Measurements from ENCODE around the gene OR5AR1. TPM values are rescaled to one million over a fixed set of nuclear protein-coding genes. Genes with fewer than 3 reads are reported as not detected.

The OR5AR1 gene
- total RNA-seq, 1 experiment from 2014 or later = not detected

GRCh38 chr11:56637500-56637899 lies 26.0 kb upstream of the OR5AR1 start:
- ATAC-seq = no peak
- no peaks in the 10 kb centered on the region for H4K20me1 ChIP-seq (ENCODE audit: insufficient read depth)
- H3K9me2 ChIP-seq (ENCODE audit: insufficient read depth) = no peaks in the 10 kb centered on the region
- BruUV-seq (replicated peaks) = no TSS peak
- no peak overlapping the region for H3K4me2 ChIP-seq (ENCODE audit: low read length)
- intact Hi-C loops (cut with micrococcal nuclease) = no loop called here
- peaks cover 3 to 19% of the 10 kb centered on the region in 2 experiments; a peak in 2 of 4 replicates for H3K9me3 ChIP-seq (ENCODE audit: control insufficient read depth in 1 of 2, insufficient read depth in 1 of 2, low read depth in 1 of 2, low read length in 2 of 2)
- ChIA-PET RAD21 (ENCODE audit: low non-redundant PET in 1 of 2, low total read pairs in 2 of 2, uncharacterized antibody in 2 of 2, unreplicated experiment in 2 of 2) (no interaction called here), POLR2A (no interaction called here), CTCF (no interaction called here)
- no peaks in the 10 kb centered on the region for H3K79me2 ChIP-seq (ENCODE audit: insufficient read depth, low read length)
- H2AFZ ChIP-seq (ENCODE audit: low read depth, low read length, poor library complexity, severe bottlenecking) = no peak overlapping the region
- H3K27me3 ChIP-seq (ENCODE audit: insufficient read depth, low read length) = no peaks in the 10 kb centered on the region
- TF ChIP-seq EZH2 (IDR thresholded peaks at IDR 0.05) = no peak
- no peak for TF ChIP-seq SRF (IDR thresholded peaks at IDR 0.05; ENCODE audit: low read depth)
- TF ChIP-seq SIN3A (IDR thresholded peaks at IDR 0.05; ENCODE audit: low read depth) = no peak
- no peak for TF ChIP-seq YY1 (IDR thresholded peaks at IDR 0.05; ENCODE audit: extremely low read depth, insufficient replicate concordance, low read depth, low read length)
- TF ChIP-seq CEBPB (IDR thresholded peaks at IDR 0.05; ENCODE audit: low read depth) = no peak
- TF ChIP-seq, protein P1, sequence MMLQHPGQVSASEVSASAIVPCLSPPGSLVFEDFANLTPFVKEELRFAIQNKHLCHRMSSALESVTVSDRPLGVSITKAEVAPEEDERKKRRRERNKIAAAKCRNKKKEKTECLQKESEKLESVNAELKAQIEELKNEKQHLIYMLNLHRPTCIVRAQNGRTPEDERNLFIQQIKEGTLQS (IDR thresholded peaks at IDR 0.05) = no peak
- TF ChIP-seq ELF1 (IDR thresholded peaks at IDR 0.05; ENCODE audit: borderline replicate concordance, low read depth) = no peak
- TF ChIP-seq POLR2AphosphoS5 (IDR thresholded peaks at IDR 0.05; ENCODE audit: low read depth, low read length) = no peak
- no peak for TF ChIP-seq POLR2A (IDR thresholded peaks at IDR 0.05; ENCODE audit: borderline replicate concordance, extremely low read depth, insufficient read depth, insufficient read length)
- no peak for TF ChIP-seq TCF7L2 (IDR thresholded peaks at IDR 0.05; ENCODE audit: borderline replicate concordance, extremely low read depth, insufficient read depth, insufficient read length)
- TF ChIP-seq, protein P2, sequence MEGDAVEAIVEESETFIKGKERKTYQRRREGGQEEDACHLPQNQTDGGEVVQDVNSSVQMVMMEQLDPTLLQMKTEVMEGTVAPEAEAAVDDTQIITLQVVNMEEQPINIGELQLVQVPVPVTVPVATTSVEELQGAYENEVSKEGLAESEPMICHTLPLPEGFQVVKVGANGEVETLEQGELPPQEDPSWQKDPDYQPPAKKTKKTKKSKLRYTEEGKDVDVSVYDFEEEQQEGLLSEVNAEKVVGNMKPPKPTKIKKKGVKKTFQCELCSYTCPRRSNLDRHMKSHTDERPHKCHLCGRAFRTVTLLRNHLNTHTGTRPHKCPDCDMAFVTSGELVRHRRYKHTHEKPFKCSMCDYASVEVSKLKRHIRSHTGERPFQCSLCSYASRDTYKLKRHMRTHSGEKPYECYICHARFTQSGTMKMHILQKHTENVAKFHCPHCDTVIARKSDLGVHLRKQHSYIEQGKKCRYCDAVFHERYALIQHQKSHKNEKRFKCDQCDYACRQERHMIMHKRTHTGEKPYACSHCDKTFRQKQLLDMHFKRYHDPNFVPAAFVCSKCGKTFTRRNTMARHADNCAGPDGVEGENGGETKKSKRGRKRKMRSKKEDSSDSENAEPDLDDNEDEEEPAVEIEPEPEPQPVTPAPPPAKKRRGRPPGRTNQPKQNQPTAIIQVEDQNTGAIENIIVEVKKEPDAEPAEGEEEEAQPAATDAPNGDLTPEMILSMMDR (IDR thresholded peaks at IDR 0.05 in 2 of 3, conservative IDR thresholded peaks at IDR 0.05 in 1 of 3; ENCODE audit: borderline replicate concordance in 1 of 3, insufficient read depth in 1 of 3, low read depth in 2 of 3, low read length in 2 of 3) = no peak
- TF ChIP-seq MAX (IDR thresholded peaks at IDR 0.05) = no peak
- TF ChIP-seq SP1 (IDR thresholded peaks at IDR 0.05; ENCODE audit: low read depth) = no peak
- no peak for TF ChIP-seq EZH2phosphoT487 (IDR thresholded peaks at IDR 0.05; ENCODE audit: borderline replicate concordance)
- TF ChIP-seq FOSL1 (IDR thresholded peaks at IDR 0.05; ENCODE audit: low read depth) = no peak
- no peak for TF ChIP-seq ZBTB33 (IDR thresholded peaks at IDR 0.05; ENCODE audit: extremely low read depth, insufficient replicate concordance, low read length)
- TF ChIP-seq RAD21 (IDR thresholded peaks at IDR 0.05; ENCODE audit: low read depth) = no peak
- TF ChIP-seq REST (IDR thresholded peaks at IDR 0.05; ENCODE audit: low read depth) = no peak
- TF ChIP-seq JUND (IDR thresholded peaks at IDR 0.05) = no peak
- no peak overlapping the region for H3K4me3 ChIP-seq (replicated peaks in 1 of 2; ENCODE audit: low read depth in 1 of 2, low read length in 2 of 2)
- no peaks in the 10 kb centered on the region for H3K36me3 ChIP-seq (ENCODE audit: control insufficient read depth in 1 of 2, insufficient read depth in 2 of 2, low read length in 2 of 2)
- H3K27ac ChIP-seq (ENCODE audit: low read depth, low read length) = no peak overlapping the region
- no peak overlapping the region for H3K9ac ChIP-seq (ENCODE audit: low read length)
- H3K4me1 ChIP-seq (ENCODE audit: control insufficient read depth in 1 of 2, insufficient read depth in 2 of 2, low read length in 2 of 2) = no peaks in the 10 kb centered on the region
- DNase-seq (ENCODE audit: low read depth, low spot score) = no peak
